ENCODE measurements around the gene SEZ6. TPM values are rescaled to one million over a fixed set of nuclear protein-coding genes. Genes with fewer than 3 reads are reported as not detected.

The SEZ6 gene
- total RNA-seq, 1 experiment from 2014 or later: not detected

- no peaks in the 10 kb centered on the region for H3K4me1 ChIP-seq (ENCODE audit: insufficient read depth, low read length)
- no peaks in the 10 kb centered on the region for H3K9me3 ChIP-seq (ENCODE audit: low read length)
- H3K4me3 ChIP-seq (ENCODE audit: low read length): no peak within 1 kb of the TSS
- no peaks in the 10 kb centered on the region for H3K9me2 ChIP-seq (replicated peaks; ENCODE audit: low read length)
- ChIA-PET POLR2A (ENCODE audit: unreplicated experiment) (no interaction called here), CTCF (interaction anchor here (0.6 kb wide), 1 partner anchor 79 kb away, joined by 3 read pairs; no protein-coding TSS in a partner anchor)
- H3K27ac ChIP-seq (ENCODE audit: low read length): no peak within 1 kb of the TSS
- intact Hi-C loops (cut with micrococcal nuclease): no loop called here
- H3F3A ChIP-seq (ENCODE audit: low read length, unreplicated experiment): no peaks in the 10 kb centered on the region
- DNase-seq: no peak
- H3K36me3 ChIP-seq (ENCODE audit: low read depth, low read length): no peaks in the 10 kb centered on the region
- no peak within 1 kb of the TSS for H2AFZ ChIP-seq (ENCODE audit: low read length)
- peaks cover 26% of the 10 kb centered on the region for H3K27me3 ChIP-seq (ENCODE audit: low read length)
- no peak within 1 kb of the TSS for H3K4me2 ChIP-seq (ENCODE audit: low read length)
- no peak within 1 kb of the TSS for H3K9ac ChIP-seq (ENCODE audit: low read length)
- no TSS peak for BruUV-seq (replicated peaks)
- no peak for TF ChIP-seq EZH2phosphoT487 (IDR thresholded peaks at IDR 0.05; ENCODE audit: borderline replicate concordance, low read length)
- no peak for TF ChIP-seq EZH2 (IDR thresholded peaks at IDR 0.05; ENCODE audit: low read length, unreplicated experiment)
- TF ChIP-seq CTCF (conservative IDR thresholded peaks at IDR 0.05; ENCODE audit: low read depth, low read length): no peak
- no peak for ATAC-seq
- H4K20me1 ChIP-seq (ENCODE audit: low read length): no peaks in the 10 kb centered on the region
- H3K79me2 ChIP-seq (ENCODE audit: low read length): no peaks in the 10 kb centered on the region
Observed at GRCh38 chr17:29042679-29043538, 37.1 kb upstream of the SEZ6 start, which contains the start of gene PIPOX. TSS of gene PIPOX (plus strand) at chr17:29043141. CDS start at chr17:29043226, 85 bp downstream.

GRCh38 chr17:29042026-29042678, 36.3 kb upstream of the SEZ6 start:
- Histone ChIP-seq H3K9me2 (replicated peaks; ENCODE audit: low read length) (no peaks in the 10 kb centered on the region), H3K27ac (ENCODE audit: low read length) (no peak overlapping the region), H3K4me1 (ENCODE audit: insufficient read depth, low read length) (no peaks in the 10 kb centered on the region), H3K4me3 (ENCODE audit: low read length) (no peak overlapping the region), H4K20me1 (ENCODE audit: low read length) (no peaks in the 10 kb centered on the region), H3K9ac (ENCODE audit: low read length) (no peak overlapping the region), H2AFZ (ENCODE audit: low read length) (no peak overlapping the region), H3K27me3 (ENCODE audit: low read length) (peaks cover 34% of the 10 kb centered on the region), H3K9me3 (ENCODE audit: low read length) (no peaks in the 10 kb centered on the region), H3K79me2 (ENCODE audit: low read length) (no peaks in the 10 kb centered on the region), H3F3A (ENCODE audit: low read length, unreplicated experiment) (no peaks in the 10 kb centered on the region), H3K4me2 (ENCODE audit: low read length) (no peak overlapping the region), H3K36me3 (ENCODE audit: low read depth, low read length) (no peaks in the 10 kb centered on the region)
- DNase-seq: no peak
- TF ChIP-seq EZH2phosphoT487 (IDR thresholded peaks at IDR 0.05; ENCODE audit: borderline replicate concordance, low read length): no peak
- TF ChIP-seq EZH2 (IDR thresholded peaks at IDR 0.05; ENCODE audit: low read length, unreplicated experiment): no peak
- no peak for TF ChIP-seq CTCF (conservative IDR thresholded peaks at IDR 0.05; ENCODE audit: low read depth, low read length)
- intact Hi-C loops (cut with micrococcal nuclease): no loop called here
- POLR2A ChIA-PET (ENCODE audit: unreplicated experiment): no interaction called here
- no peak for ATAC-seq
- no TSS peak for BruUV-seq (replicated peaks)
- CTCF ChIA-PET: no interaction called here

- H3K9me2 ChIP-seq (replicated peaks; ENCODE audit: low read length): no peaks in the 10 kb centered on the region
- TF ChIP-seq EZH2phosphoT487 (IDR thresholded peaks at IDR 0.05; ENCODE audit: borderline replicate concordance, low read length) (no peak), CTCF (conservative IDR thresholded peaks at IDR 0.05; ENCODE audit: low read depth, low read length) (no peak), EZH2 (IDR thresholded peaks at IDR 0.05; ENCODE audit: low read length, unreplicated experiment) (no peak)
- H3K9ac ChIP-seq (ENCODE audit: low read length): no peak overlapping the region
- H3K9me3 ChIP-seq (ENCODE audit: low read length): no peaks in the 10 kb centered on the region
- no peak overlapping the region for H3K4me3 ChIP-seq (ENCODE audit: low read length)
- H3K4me1 ChIP-seq (ENCODE audit: insufficient read depth, low read length): no peaks in the 10 kb centered on the region
- H3K36me3 ChIP-seq (ENCODE audit: low read depth, low read length): no peaks in the 10 kb centered on the region
- intact Hi-C loops (cut with micrococcal nuclease): no loop called here
- H4K20me1 ChIP-seq (ENCODE audit: low read length): no peaks in the 10 kb centered on the region
- no peak overlapping the region for H3K27ac ChIP-seq (ENCODE audit: low read length)
- H3K27me3 ChIP-seq (ENCODE audit: low read length): peaks cover 37% of the 10 kb centered on the region
- H2AFZ ChIP-seq (ENCODE audit: low read length): no peak overlapping the region
- no peak for ATAC-seq
- BruUV-seq (replicated peaks): no TSS peak
- ChIA-PET POLR2A (ENCODE audit: unreplicated experiment) (no interaction called here), CTCF (no interaction called here)
- no peak for DNase-seq
- H3K79me2 ChIP-seq (ENCODE audit: low read length): no peaks in the 10 kb centered on the region
- no peak overlapping the region for H3K4me2 ChIP-seq (ENCODE audit: low read length)
- no peaks in the 10 kb centered on the region for H3F3A ChIP-seq (ENCODE audit: low read length, unreplicated experiment)
Observed at GRCh38 chr17:29041571-29041970, 35.7 kb upstream of the SEZ6 start.
